ENCODE measurements around the gene RHBDL1.

Gene RHBDL1

GRCh38 chr16:672851-673250 is 2.6 kb upstream of the RHBDL1 start:
- no peak for DNase-seq (ENCODE audit: low read depth in 2 of 2)

GRCh38 chr16:673399-673991 is 2.0 kb upstream of the RHBDL1 start:
- no peak for DNase-seq (ENCODE audit: low read depth in 2 of 2)

- no peak for DNase-seq (ENCODE audit: low read depth in 2 of 2)
Measured at GRCh38 chr16:674214-674881, 1.1 kb upstream of the RHBDL1 start.

GRCh38 chr16:675884-676564 is 553 bp downstream of the RHBDL1 start:
- no peak for DNase-seq (ENCODE audit: low read depth in 2 of 2)

GRCh38 chr16:676565-676902 is 1.1 kb downstream of the RHBDL1 start:
- no peak for DNase-seq (ENCODE audit: low read depth in 2 of 2)

- DNase-seq (ENCODE audit: low read depth in 2 of 2), result no peak
Measured at GRCh38 chr16:676913-677312, 1.4 kb downstream of the RHBDL1 start.

- DNase-seq (ENCODE audit: low read depth in 2 of 2), result no peak
Measured at GRCh38 chr16:677316-678190, 2.1 kb downstream of the RHBDL1 start.

GRCh38 chr16:678209-678857 is 2.9 kb downstream of the RHBDL1 start:
- no peak for DNase-seq (ENCODE audit: low read depth in 2 of 2)

GRCh38 chr16:678858-679813 is 3.7 kb downstream of the RHBDL1 start:
- no peak for DNase-seq (ENCODE audit: low read depth in 2 of 2)

GRCh38 chr16:679814-680624 is 4.5 kb downstream of the RHBDL1 start, which contains the start of gene STUB1:
STUB1 (plus strand) TSS chr16:680410; CDS start chr16:680526, 116 bp downstream.
- peak; percentile 62 to 67 for DNase-seq (ENCODE audit: low read depth in 2 of 2)

GRCh38 chr16:680625-680945 is 5.1 kb downstream of the RHBDL1 start:
- no peak for DNase-seq (ENCODE audit: low read depth in 2 of 2)

- no peak for DNase-seq (ENCODE audit: low read depth in 2 of 2)
Measured at GRCh38 chr16:680967-681745, 5.7 kb downstream of the RHBDL1 start.

GRCh38 chr16:681746-682427 is 6.4 kb downstream of the RHBDL1 start:
- DNase-seq (ENCODE audit: low read depth in 2 of 2), result no peak

- no peak for DNase-seq (ENCODE audit: low read depth in 2 of 2)
Measured at GRCh38 chr16:682493-683395, 7.3 kb downstream of the RHBDL1 start.

GRCh38 chr16:683396-684070 is 8.1 kb downstream of the RHBDL1 start:
- DNase-seq (ENCODE audit: low read depth in 2 of 2), result no peak

GRCh38 chr16:684071-684794 is 8.8 kb downstream of the RHBDL1 start, which contains the start of gene JMJD8:
JMJD8 (minus strand) TSS chr16:684334; CDS start chr16:684319, 15 bp downstream.
- peak; percentile 84 to 88 for DNase-seq (ENCODE audit: low read depth in 2 of 2)

All from fibroblast of skin of left quadriceps (primary cell).